ENCODE measurements around the gene IFITM10. TPM values are rescaled to one million over a fixed set of nuclear protein-coding genes. Genes with fewer than 3 reads are reported as not detected.

Gene IFITM10
- total and polyA plus RNA-seq, 2 donors (not counting 1 experiment from before 2014, with no cell fraction given), result 0.15 to 0.50 TPM

DNA sequence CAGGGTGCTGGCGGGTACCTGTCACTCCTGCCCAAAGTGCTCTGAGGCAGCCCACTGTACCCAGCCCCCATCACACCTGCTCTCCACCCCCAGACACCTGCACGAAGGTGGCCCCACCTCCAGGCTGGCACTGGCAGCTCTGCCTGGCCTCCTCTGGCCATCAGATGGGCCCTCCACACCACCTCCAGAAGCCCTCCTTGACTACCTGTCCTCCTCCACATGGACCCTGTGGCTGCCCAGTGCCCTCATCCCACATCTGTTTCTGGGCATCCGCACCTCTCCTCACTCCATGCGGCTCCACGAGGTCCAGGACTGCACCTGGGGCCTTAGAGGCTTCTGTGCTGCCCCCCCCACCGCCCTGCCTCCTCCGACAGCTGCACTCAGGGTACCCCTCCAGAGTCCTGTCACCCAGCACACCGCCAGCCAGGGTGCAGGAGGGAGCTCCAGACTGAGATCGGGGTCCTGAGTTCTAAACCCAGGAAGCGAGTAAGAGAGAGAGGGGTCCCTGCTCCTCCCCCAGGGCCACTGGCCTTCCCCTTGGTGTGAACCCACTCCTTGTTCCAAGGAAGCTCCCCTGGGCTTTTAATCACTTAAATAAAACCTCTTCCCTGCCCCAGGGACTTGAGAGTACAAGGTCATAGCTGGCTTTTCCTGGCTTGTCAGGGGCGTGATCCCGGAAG lies 11.6 kb upstream of the IFITM10 start:
- Histone ChIP-seq H3K27me3 (ENCODE audit: control insufficient read depth, insufficient read depth, low read length) (no peaks in the 10 kb centered on the region), H4K20me1 (ENCODE audit: control insufficient read depth, extremely low read depth, insufficient read depth, low read length) (no peaks in the 10 kb centered on the region), H3K4me2 (ENCODE audit: extremely low read depth, insufficient read depth, low read length) (peak overlapping the region; percentile 96), H3K4me1 (ENCODE audit: control insufficient read depth, extremely low read depth, insufficient read depth, low read length) (peaks cover 29% of the 10 kb centered on the region), H2AFZ (ENCODE audit: low read length) (no peak overlapping the region), H3K79me2 (ENCODE audit: control insufficient read depth, insufficient read depth, low read length) (peaks cover 12% of the 10 kb centered on the region), H3K4me3 (replicated peaks in 1 of 4; ENCODE audit: control extremely low read depth in 1 of 4, insufficient read depth in 1 of 4, low read depth in 3 of 4, low read length in 4 of 4) (peak overlapping the region in 3 of 4 experiments; percentile 69 to 92 (median 75)), H3K9ac (ENCODE audit: insufficient read depth, low read length) (no peak overlapping the region), H3K27ac (ENCODE audit: insufficient read depth, low read length) (peak overlapping the region; percentile 16), H3K36me3 (ENCODE audit: control insufficient read depth, insufficient read depth, low read length) (peaks cover 10% of the 10 kb centered on the region), H3K9me3 (ENCODE audit: control insufficient read depth, insufficient read depth, low read depth, low read length) (no peaks in the 10 kb centered on the region)
- TF ChIP-seq EZH2 (IDR thresholded peaks at IDR 0.05; ENCODE audit: low read length, missing control alignments) (no peak), CTCF (conservative IDR thresholded peaks at IDR 0.05 in 1 of 2, IDR thresholded peaks at IDR 0.05 in 1 of 2; ENCODE audit: low read depth in 1 of 2, low read length in 2 of 2) (no peak)
- DNase-seq (ENCODE audit: low read depth in 2 of 2), result no peak

DNA sequence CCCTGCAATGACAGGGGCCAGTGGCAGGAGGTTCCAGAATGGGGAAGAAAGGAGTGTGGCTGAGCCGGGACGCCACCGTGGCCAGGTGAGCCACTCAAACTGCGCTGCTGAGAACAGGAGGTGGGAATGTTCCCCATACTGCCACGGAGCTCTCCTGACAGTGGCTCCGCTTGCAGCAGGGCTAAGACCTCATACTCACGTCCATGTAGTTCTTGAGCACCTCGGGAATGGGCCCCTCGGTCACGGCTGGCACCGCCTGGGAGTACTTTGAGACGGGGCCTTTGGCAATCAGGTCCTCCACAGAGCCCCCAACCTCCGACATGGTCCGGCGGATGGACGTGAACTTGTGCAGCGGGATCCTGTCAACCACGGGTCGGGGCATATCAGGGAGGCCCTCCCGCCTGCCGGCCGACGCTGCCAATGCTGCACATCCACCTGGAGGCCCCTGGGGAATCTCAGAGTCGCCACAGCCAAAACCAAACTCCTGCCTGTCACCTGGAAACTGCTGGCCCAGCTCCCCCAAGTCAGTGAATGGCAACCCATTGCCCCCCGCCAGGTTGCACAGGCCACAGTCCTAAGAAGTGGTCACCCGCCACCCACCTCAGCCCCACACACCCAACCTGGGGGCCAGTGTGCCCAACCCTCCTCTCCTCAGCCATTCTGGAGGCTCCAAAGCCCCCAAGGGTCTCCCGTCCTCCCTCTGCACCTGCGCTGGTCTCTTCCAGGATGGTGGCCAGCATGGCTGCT lies 10.9 kb upstream of the IFITM10 start:
- H2AFZ ChIP-seq (ENCODE audit: low read length), result no peak overlapping the region
- H4K20me1 ChIP-seq (ENCODE audit: control insufficient read depth, extremely low read depth, insufficient read depth, low read length), result no peaks in the 10 kb centered on the region
- no peak overlapping the region for H3K4me2 ChIP-seq (ENCODE audit: extremely low read depth, insufficient read depth, low read length)
- peak overlapping the region; percentile 85 for H3K27ac ChIP-seq (ENCODE audit: insufficient read depth, low read length)
- DNase-seq (ENCODE audit: low read depth in 2 of 2), result no peak
- peaks cover 29% of the 10 kb centered on the region for H3K4me1 ChIP-seq (ENCODE audit: control insufficient read depth, extremely low read depth, insufficient read depth, low read length)
- no peaks in the 10 kb centered on the region for H3K27me3 ChIP-seq (ENCODE audit: control insufficient read depth, insufficient read depth, low read length)
- H3K79me2 ChIP-seq (ENCODE audit: control insufficient read depth, insufficient read depth, low read length), result peaks cover 12% of the 10 kb centered on the region
- H3K4me3 ChIP-seq (replicated peaks in 1 of 4; ENCODE audit: control extremely low read depth in 1 of 4, insufficient read depth in 1 of 4, low read depth in 3 of 4, low read length in 4 of 4), result no peak overlapping the region
- TF ChIP-seq EZH2 (IDR thresholded peaks at IDR 0.05; ENCODE audit: low read length, missing control alignments) (no peak), CTCF (conservative IDR thresholded peaks at IDR 0.05 in 1 of 2, IDR thresholded peaks at IDR 0.05 in 1 of 2; ENCODE audit: low read depth in 1 of 2, low read length in 2 of 2) (no peak)
- H3K36me3 ChIP-seq (ENCODE audit: control insufficient read depth, insufficient read depth, low read length), result peaks cover 14% of the 10 kb centered on the region
- H3K9ac ChIP-seq (ENCODE audit: insufficient read depth, low read length), result no peak overlapping the region
- H3K9me3 ChIP-seq (ENCODE audit: control insufficient read depth, insufficient read depth, low read depth, low read length), result no peaks in the 10 kb centered on the region

DNA sequence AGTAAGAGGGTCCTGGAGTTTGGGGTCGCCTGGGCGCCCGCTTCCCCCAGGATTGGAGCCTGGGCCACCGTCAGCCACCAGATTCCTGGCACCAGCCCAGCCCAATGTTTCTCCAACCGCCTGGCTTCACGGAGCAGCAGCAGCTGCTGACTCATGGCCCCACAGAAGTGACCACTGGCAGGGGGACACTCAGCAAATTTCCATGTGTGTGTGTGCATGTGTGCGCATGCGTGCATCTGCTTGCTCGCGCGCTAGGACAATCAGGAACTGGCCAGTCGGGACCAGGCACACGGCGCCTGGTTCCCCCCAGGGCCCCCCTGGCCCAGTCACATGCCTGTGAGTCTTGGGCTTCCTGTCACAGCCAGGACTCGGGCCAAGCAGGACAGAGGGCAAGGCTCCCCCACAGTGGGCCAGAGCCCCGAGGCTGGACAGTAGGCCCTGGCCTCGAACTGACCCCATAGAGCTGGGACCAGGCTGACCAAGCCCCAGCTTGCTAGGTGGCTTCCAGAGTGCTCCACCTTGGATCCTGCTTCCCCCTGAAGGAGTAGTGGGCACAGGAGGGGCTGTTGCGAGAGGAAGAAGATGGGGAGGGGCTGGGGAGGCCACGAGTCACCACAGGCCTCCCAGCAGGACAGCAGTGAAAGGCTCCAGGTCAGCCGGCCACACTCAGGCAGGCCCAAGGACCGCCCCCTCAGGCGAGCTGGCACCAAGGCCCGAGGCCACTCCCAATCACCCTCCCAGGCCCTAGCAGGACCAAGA lies 10.1 kb upstream of the IFITM10 start:
- H3K36me3 ChIP-seq (ENCODE audit: control insufficient read depth, insufficient read depth, low read length), result peaks cover 16% of the 10 kb centered on the region
- no peak overlapping the region for H3K4me2 ChIP-seq (ENCODE audit: extremely low read depth, insufficient read depth, low read length)
- no peak overlapping the region for H2AFZ ChIP-seq (ENCODE audit: low read length)
- peaks cover 12% of the 10 kb centered on the region for H3K79me2 ChIP-seq (ENCODE audit: control insufficient read depth, insufficient read depth, low read length)
- H3K9ac ChIP-seq (ENCODE audit: insufficient read depth, low read length), result peak overlapping the region; percentile 50
- peak; percentile 54 to 62 for DNase-seq (ENCODE audit: low read depth in 2 of 2)
- H3K27me3 ChIP-seq (ENCODE audit: control insufficient read depth, insufficient read depth, low read length), result no peaks in the 10 kb centered on the region
- peak overlapping the region; percentile 85 for H3K27ac ChIP-seq (ENCODE audit: insufficient read depth, low read length)
- H4K20me1 ChIP-seq (ENCODE audit: control insufficient read depth, extremely low read depth, insufficient read depth, low read length), result no peaks in the 10 kb centered on the region
- no peak overlapping the region for H3K4me3 ChIP-seq (replicated peaks in 1 of 4; ENCODE audit: control extremely low read depth in 1 of 4, insufficient read depth in 1 of 4, low read depth in 3 of 4, low read length in 4 of 4)
- peaks cover 29% of the 10 kb centered on the region for H3K4me1 ChIP-seq (ENCODE audit: control insufficient read depth, extremely low read depth, insufficient read depth, low read length)
- no peaks in the 10 kb centered on the region for H3K9me3 ChIP-seq (ENCODE audit: control insufficient read depth, insufficient read depth, low read depth, low read length)
- TF ChIP-seq CTCF (conservative IDR thresholded peaks at IDR 0.05 in 1 of 2, IDR thresholded peaks at IDR 0.05 in 1 of 2; ENCODE audit: low read depth in 1 of 2, low read length in 2 of 2), result no peak
- no peak for TF ChIP-seq EZH2 (IDR thresholded peaks at IDR 0.05; ENCODE audit: low read length, missing control alignments)

Data from fibroblast of lung (primary cell).